GM21360 (cell line): Measurements from ENCODE around the gene TFAP2E.

ENCODE experiments used
- ATAC-seq: cut with Tn5 transposase; IDR thresholded peaks from one replicate; pipeline ENCODE4 v1.9.1; 2021; ENCODE audit warnings: mild to moderate bottlenecking, moderate library complexity; ENCODE audit not compliant: unreplicated experiment

The TFAP2E gene

GRCh38 chr1:35573198-35574124 is at the start of gene TFAP2E:
Gene TFAP2E, plus strand, starts transcription at chr1:35573314. Its CDS starts 264 bp downstream, at chr1:35573578.
- ATAC-seq: no peak

GRCh38 chr1:35524106-35524505 is 49.0 kb upstream of the TFAP2E start:
- no peak for ATAC-seq

GRCh38 chr1:35530168-35530567 is 42.9 kb upstream of the TFAP2E start:
- no peak for ATAC-seq

- ATAC-seq: no peak
Observed at GRCh38 chr1:35530946-35531345, 42.2 kb upstream of the TFAP2E start.

GRCh38 chr1:35531368-35531767 is 41.7 kb upstream of the TFAP2E start:
- ATAC-seq: no peak

- no peak for ATAC-seq
Observed at GRCh38 chr1:35532497-35533223, 40.5 kb upstream of the TFAP2E start.

- no peak for ATAC-seq
Observed at GRCh38 chr1:35533586-35533985, 39.5 kb upstream of the TFAP2E start.

- ATAC-seq: no peak
Observed at GRCh38 chr1:35535243-35535642, 37.9 kb upstream of the TFAP2E start.

- no peak for ATAC-seq
Observed at GRCh38 chr1:35536556-35537162, 36.5 kb upstream of the TFAP2E start.

GRCh38 chr1:35537806-35538205 is 35.3 kb upstream of the TFAP2E start:
- ATAC-seq: no peak

- no peak for ATAC-seq
Observed at GRCh38 chr1:35539073-35539823, 33.9 kb upstream of the TFAP2E start.

- ATAC-seq: no peak
Observed at GRCh38 chr1:35539824-35540261, 33.3 kb upstream of the TFAP2E start.

GRCh38 chr1:35544976-35545375 is 28.1 kb upstream of the TFAP2E start:
- ATAC-seq: no peak

GRCh38 chr1:35546614-35547013 is 26.5 kb upstream of the TFAP2E start:
- no peak for ATAC-seq

- ATAC-seq: no peak
Observed at GRCh38 chr1:35553851-35554250, 19.3 kb upstream of the TFAP2E start.

- no peak for ATAC-seq
Observed at GRCh38 chr1:35554266-35555211, 18.6 kb upstream of the TFAP2E start.

- no peak for ATAC-seq
Observed at GRCh38 chr1:35555212-35555584, 17.9 kb upstream of the TFAP2E start.

GRCh38 chr1:35555601-35556477 is 17.3 kb upstream of the TFAP2E start:
- ATAC-seq: no peak
